GM23338 (cell line): ENCODE measurements around the gene PCSK5. TPM values are rescaled to one million over a fixed set of nuclear protein-coding genes. Genes with fewer than 3 reads are reported as not detected.

Source experiments
- ATAC-seq: fragments of 200-7000 bp; cut with Tn5 transposase; 3 replicates; pipeline ENCODE4 v1.9.1; 2020
- DNase-seq: peaks from one replicate; pipeline ENCODE4 v3.0.0-alpha.2; 2015; ENCODE audit warnings: low spot score
- H2AFZ ChIP-seq: fragments of 200-600 bp; sonication (generic); 2 replicates; pipeline ENCODE4 v1.8.0; 2016; ENCODE audit warnings: antibody characterized with exemption, mild to moderate bottlenecking, moderate library complexity
- H3F3A ChIP-seq: fragments of 200-600 bp; sonication (generic); replicated peaks from 2 replicates; pipeline ENCODE4 v1.8.0; 2017; ENCODE audit warnings: antibody characterized with exemption, mixed run types, low read depth
- H3K27ac ChIP-seq: fragments of 200-600 bp; sonication (generic); 2 replicates; pipeline ENCODE4 v1.6.1; 2016; ENCODE audit warnings: low read depth
- H3K27me3 ChIP-seq: fragments of 200-600 bp; sonication (generic); 2 replicates; pipeline ENCODE4 v1.8.0; 2016; ENCODE audit warnings: mild to moderate bottlenecking, mixed run types, moderate library complexity; ENCODE audit not compliant: insufficient read depth
- H3K36me3 ChIP-seq: fragments of 200-600 bp; sonication (generic); 2 replicates; pipeline ENCODE4 v1.8.0; 2016; ENCODE audit warnings: mild to moderate bottlenecking; ENCODE audit not compliant: insufficient read depth
- H3K4me1 ChIP-seq: fragments of 200-600 bp; sonication (generic); 2 replicates; pipeline ENCODE4 v1.8.0; 2016; ENCODE audit warnings: mild to moderate bottlenecking, moderate library complexity; ENCODE audit not compliant: insufficient read depth
- H3K4me2 ChIP-seq: fragments of 200-600 bp; sonication (generic); 2 replicates; pipeline ENCODE4 v1.7.1; 2017; ENCODE audit warnings: mixed run types
- H3K4me3 ChIP-seq: fragments of 200-600 bp; sonication (generic); 2 replicates; pipeline ENCODE4 v1.6.1; 2016; ENCODE audit warnings: mixed run types
- H3K79me2 ChIP-seq: fragments of 200-600 bp; sonication (generic); replicated peaks from 2 replicates; pipeline ENCODE4 v1.8.0; 2017; ENCODE audit warnings: mild to moderate bottlenecking; ENCODE audit not compliant: insufficient read depth
- H3K9me2 ChIP-seq: fragments of 200-600 bp; sonication (generic); 2 replicates; pipeline ENCODE4 v1.8.0; 2017; ENCODE audit not compliant: insufficient read depth
- H4K20me1 ChIP-seq: fragments of 200-600 bp; sonication (generic); replicated peaks from 2 replicates; pipeline ENCODE4 v1.8.0; 2017; ENCODE audit warnings: mild to moderate bottlenecking; ENCODE audit not compliant: insufficient read depth
- H3K27ac Mint-ChIP-seq: 2 replicates; pipeline ENCODE4 v1.8.0; 2020; ENCODE audit warnings: inconsistent platforms, mild to moderate bottlenecking, moderate library complexity, mixed read lengths
- H3K27me3 Mint-ChIP-seq: 3 replicates; pipeline ENCODE4 v1.8.0; 2022; ENCODE audit warnings: low read depth, mild to moderate bottlenecking, moderate library complexity, mixed read lengths, inconsistent platforms; ENCODE audit not compliant: insufficient read depth, poor library complexity
- H3K36me3 Mint-ChIP-seq: 3 replicates; pipeline ENCODE4 v1.8.0; 2021; ENCODE audit warnings: low read depth, mild to moderate bottlenecking, inconsistent platforms, moderate library complexity, mixed read lengths
- H3K4me1 Mint-ChIP-seq: 3 replicates; pipeline ENCODE4 v1.8.0; 2020; ENCODE audit warnings: mild to moderate bottlenecking, inconsistent platforms, mixed read lengths
- H3K4me3 Mint-ChIP-seq: 3 replicates; pipeline ENCODE4 v1.8.0; 2021; ENCODE audit warnings: moderate library complexity, mild to moderate bottlenecking, inconsistent platforms, mixed read lengths
- H3K9me3 Mint-ChIP-seq: 3 replicates; pipeline ENCODE4 v1.8.0; 2020; ENCODE audit warnings: moderate library complexity, mild to moderate bottlenecking, inconsistent platforms, mixed read lengths
- CREB1 ChIP-seq: fragments of 250-450 bp; sonication (Bioruptor Pico); IDR thresholded peaks from 2 replicates; pipeline ENCODE4 v1.5.0; 2020; ENCODE audit warnings: low read depth, mild to moderate bottlenecking, moderate library complexity
- EZH2 ChIP-seq: fragments of 200-600 bp; sonication (generic); IDR thresholded peaks from one replicate; pipeline ENCODE4 v1.8.0; 2017; ENCODE audit warnings: antibody characterized with exemption, mild to moderate bottlenecking, low read depth; ENCODE audit not compliant: unreplicated experiment
- EZH2phosphoT487 ChIP-seq: fragments of 200-600 bp; sonication (generic); IDR thresholded peaks from one replicate; pipeline ENCODE4 v1.8.1; 2018; ENCODE audit warnings: antibody characterized with exemption; ENCODE audit not compliant: unreplicated experiment
- JUNB ChIP-seq: IDR thresholded peaks from one replicate; pipeline ENCODE4 v1.6.1; 2016; ENCODE audit warnings: antibody characterized with exemption; ENCODE audit not compliant: unreplicated experiment
- NANOG ChIP-seq: IDR thresholded peaks from 2 replicates; pipeline ENCODE4 v1.6.1; 2016; ENCODE audit warnings: antibody characterized with exemption, borderline replicate concordance
- POLR2AphosphoS5 ChIP-seq: IDR thresholded peaks from 2 replicates; pipeline ENCODE4 v1.6.1; 2016; ENCODE audit warnings: antibody characterized with exemption, low read depth
- STAT1 ChIP-seq: IDR thresholded peaks from one replicate; pipeline ENCODE4 v1.6.1; 2016; ENCODE audit warnings: antibody characterized with exemption; ENCODE audit not compliant: unreplicated experiment
- ZNF114 ChIP-seq: fragments of 250-450 bp; sonication (Bioruptor Pico); IDR thresholded peaks from 2 replicates; pipeline ENCODE4 v1.5.0; 2020; ENCODE audit warnings: mild to moderate bottlenecking, moderate library complexity
- ZNF331 ChIP-seq: fragments of 250-450 bp; sonication (Bioruptor Pico); IDR thresholded peaks from 2 replicates; pipeline ENCODE4 v1.5.0; 2020; ENCODE audit warnings: low read depth, mild to moderate bottlenecking, moderate library complexity
- polyA plus RNA-seq: library from polyadenylated mRNA; unstranded; fragments of >200 nt; fragmentation: Nextera tagmentation; extraction: Ambion mirVana; gene quantifications from 2 replicates; pipeline ENCODE4 v1.2.1, GENCODE V29; 2016
- total RNA-seq: library from RNA; depleted of rRNA; stranded (reverse); fragments of >200 nt; shearing (Covaris generic); gene quantifications from 2 replicates; pipeline ENCODE4 v1.2.3, GENCODE V29; 2014
- TF ChIP-seq, protein P1 (sequence below): IDR thresholded peaks from 2 replicates; pipeline ENCODE4 v1.6.1; 2016; ENCODE audit warnings: antibody characterized with exemption
- TF ChIP-seq, protein P2 (sequence below), 2 experiments: fragments of 200-600 bp in 1 of 2; sonication (generic) in 1 of 2; conservative IDR thresholded peaks; 2 replicates each; pipeline versions ENCODE4 v1.5.1 to v1.6.1; 2016 to 2017; ENCODE audit warnings: antibody characterized with exemption in 2 of 2, low read depth in 2 of 2, mild to moderate bottlenecking in 2 of 2, moderate library complexity in 1 of 2
- TF ChIP-seq, protein P3 (sequence below): fragments of 250-450 bp; sonication (Bioruptor Pico); IDR thresholded peaks from 2 replicates; pipeline ENCODE4 v1.5.0; 2020; ENCODE audit warnings: mild to moderate bottlenecking, moderate library complexity
- TF ChIP-seq, protein P4 (sequence below): IDR thresholded peaks from one replicate; pipeline ENCODE4 v1.6.1; 2018; ENCODE audit warnings: antibody characterized with exemption; ENCODE audit not compliant: unreplicated experiment

PCSK5 gene
- total and polyA plus RNA-seq, 2 experiments from 2014 or later = 12.3 to 34.8 TPM

DNA sequence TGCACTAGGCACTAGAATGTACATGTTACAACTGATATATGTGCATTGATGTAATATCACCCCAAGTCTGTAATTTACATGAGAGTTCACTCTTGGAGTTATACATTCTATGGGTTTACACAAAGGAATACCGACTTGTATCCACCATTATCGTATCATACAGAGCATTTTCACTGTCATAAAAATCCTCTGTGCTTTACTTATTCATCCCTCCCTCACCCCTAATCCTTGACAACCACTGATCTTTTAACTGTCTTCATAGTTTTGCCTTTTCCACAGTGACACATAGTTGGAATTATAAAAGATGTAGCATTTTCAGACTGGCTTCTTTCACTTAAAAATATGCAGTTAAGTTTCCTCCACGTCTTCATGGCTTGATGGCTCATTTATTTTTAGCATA, 514.9 kb downstream of the PCSK5 start:
- Mint-ChIP-seq H3K4me1 (peaks cover 4% of the 10 kb centered on the region; the same call in 2 of the 3 replicates), H3K9me3 (no peaks in the 10 kb centered on the region), H3K36me3 (no peaks in the 10 kb centered on the region), H3K27me3 (peaks cover 3% of the 10 kb centered on the region), H3K27ac (no peak overlapping the region), H3K4me3 (no peak overlapping the region)
- Histone ChIP-seq H2AFZ (no peak overlapping the region), H3K4me3 (no peak overlapping the region), H3K27me3 (no peaks in the 10 kb centered on the region), H3K27ac (no peak overlapping the region), H3K9me2 (no peaks in the 10 kb centered on the region), H3K36me3 (no peaks in the 10 kb centered on the region), H3F3A (no peaks in the 10 kb centered on the region), H3K4me2 (no peak overlapping the region), H3K79me2 (no peaks in the 10 kb centered on the region), H4K20me1 (no peaks in the 10 kb centered on the region), H3K4me1 (no peaks in the 10 kb centered on the region)
- DNase-seq (no peak), ATAC-seq (no peak)
- TF ChIP-seq, protein P1, sequence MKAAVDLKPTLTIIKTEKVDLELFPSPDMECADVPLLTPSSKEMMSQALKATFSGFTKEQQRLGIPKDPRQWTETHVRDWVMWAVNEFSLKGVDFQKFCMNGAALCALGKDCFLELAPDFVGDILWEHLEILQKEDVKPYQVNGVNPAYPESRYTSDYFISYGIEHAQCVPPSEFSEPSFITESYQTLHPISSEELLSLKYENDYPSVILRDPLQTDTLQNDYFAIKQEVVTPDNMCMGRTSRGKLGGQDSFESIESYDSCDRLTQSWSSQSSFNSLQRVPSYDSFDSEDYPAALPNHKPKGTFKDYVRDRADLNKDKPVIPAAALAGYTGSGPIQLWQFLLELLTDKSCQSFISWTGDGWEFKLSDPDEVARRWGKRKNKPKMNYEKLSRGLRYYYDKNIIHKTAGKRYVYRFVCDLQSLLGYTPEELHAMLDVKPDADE = no peak
- TF ChIP-seq, protein P2, sequence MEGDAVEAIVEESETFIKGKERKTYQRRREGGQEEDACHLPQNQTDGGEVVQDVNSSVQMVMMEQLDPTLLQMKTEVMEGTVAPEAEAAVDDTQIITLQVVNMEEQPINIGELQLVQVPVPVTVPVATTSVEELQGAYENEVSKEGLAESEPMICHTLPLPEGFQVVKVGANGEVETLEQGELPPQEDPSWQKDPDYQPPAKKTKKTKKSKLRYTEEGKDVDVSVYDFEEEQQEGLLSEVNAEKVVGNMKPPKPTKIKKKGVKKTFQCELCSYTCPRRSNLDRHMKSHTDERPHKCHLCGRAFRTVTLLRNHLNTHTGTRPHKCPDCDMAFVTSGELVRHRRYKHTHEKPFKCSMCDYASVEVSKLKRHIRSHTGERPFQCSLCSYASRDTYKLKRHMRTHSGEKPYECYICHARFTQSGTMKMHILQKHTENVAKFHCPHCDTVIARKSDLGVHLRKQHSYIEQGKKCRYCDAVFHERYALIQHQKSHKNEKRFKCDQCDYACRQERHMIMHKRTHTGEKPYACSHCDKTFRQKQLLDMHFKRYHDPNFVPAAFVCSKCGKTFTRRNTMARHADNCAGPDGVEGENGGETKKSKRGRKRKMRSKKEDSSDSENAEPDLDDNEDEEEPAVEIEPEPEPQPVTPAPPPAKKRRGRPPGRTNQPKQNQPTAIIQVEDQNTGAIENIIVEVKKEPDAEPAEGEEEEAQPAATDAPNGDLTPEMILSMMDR (conservative IDR thresholded peaks at IDR 0.05; ENCODE audit: low read depth in 2 of 2) = no peak
- TF ChIP-seq, protein P3, sequence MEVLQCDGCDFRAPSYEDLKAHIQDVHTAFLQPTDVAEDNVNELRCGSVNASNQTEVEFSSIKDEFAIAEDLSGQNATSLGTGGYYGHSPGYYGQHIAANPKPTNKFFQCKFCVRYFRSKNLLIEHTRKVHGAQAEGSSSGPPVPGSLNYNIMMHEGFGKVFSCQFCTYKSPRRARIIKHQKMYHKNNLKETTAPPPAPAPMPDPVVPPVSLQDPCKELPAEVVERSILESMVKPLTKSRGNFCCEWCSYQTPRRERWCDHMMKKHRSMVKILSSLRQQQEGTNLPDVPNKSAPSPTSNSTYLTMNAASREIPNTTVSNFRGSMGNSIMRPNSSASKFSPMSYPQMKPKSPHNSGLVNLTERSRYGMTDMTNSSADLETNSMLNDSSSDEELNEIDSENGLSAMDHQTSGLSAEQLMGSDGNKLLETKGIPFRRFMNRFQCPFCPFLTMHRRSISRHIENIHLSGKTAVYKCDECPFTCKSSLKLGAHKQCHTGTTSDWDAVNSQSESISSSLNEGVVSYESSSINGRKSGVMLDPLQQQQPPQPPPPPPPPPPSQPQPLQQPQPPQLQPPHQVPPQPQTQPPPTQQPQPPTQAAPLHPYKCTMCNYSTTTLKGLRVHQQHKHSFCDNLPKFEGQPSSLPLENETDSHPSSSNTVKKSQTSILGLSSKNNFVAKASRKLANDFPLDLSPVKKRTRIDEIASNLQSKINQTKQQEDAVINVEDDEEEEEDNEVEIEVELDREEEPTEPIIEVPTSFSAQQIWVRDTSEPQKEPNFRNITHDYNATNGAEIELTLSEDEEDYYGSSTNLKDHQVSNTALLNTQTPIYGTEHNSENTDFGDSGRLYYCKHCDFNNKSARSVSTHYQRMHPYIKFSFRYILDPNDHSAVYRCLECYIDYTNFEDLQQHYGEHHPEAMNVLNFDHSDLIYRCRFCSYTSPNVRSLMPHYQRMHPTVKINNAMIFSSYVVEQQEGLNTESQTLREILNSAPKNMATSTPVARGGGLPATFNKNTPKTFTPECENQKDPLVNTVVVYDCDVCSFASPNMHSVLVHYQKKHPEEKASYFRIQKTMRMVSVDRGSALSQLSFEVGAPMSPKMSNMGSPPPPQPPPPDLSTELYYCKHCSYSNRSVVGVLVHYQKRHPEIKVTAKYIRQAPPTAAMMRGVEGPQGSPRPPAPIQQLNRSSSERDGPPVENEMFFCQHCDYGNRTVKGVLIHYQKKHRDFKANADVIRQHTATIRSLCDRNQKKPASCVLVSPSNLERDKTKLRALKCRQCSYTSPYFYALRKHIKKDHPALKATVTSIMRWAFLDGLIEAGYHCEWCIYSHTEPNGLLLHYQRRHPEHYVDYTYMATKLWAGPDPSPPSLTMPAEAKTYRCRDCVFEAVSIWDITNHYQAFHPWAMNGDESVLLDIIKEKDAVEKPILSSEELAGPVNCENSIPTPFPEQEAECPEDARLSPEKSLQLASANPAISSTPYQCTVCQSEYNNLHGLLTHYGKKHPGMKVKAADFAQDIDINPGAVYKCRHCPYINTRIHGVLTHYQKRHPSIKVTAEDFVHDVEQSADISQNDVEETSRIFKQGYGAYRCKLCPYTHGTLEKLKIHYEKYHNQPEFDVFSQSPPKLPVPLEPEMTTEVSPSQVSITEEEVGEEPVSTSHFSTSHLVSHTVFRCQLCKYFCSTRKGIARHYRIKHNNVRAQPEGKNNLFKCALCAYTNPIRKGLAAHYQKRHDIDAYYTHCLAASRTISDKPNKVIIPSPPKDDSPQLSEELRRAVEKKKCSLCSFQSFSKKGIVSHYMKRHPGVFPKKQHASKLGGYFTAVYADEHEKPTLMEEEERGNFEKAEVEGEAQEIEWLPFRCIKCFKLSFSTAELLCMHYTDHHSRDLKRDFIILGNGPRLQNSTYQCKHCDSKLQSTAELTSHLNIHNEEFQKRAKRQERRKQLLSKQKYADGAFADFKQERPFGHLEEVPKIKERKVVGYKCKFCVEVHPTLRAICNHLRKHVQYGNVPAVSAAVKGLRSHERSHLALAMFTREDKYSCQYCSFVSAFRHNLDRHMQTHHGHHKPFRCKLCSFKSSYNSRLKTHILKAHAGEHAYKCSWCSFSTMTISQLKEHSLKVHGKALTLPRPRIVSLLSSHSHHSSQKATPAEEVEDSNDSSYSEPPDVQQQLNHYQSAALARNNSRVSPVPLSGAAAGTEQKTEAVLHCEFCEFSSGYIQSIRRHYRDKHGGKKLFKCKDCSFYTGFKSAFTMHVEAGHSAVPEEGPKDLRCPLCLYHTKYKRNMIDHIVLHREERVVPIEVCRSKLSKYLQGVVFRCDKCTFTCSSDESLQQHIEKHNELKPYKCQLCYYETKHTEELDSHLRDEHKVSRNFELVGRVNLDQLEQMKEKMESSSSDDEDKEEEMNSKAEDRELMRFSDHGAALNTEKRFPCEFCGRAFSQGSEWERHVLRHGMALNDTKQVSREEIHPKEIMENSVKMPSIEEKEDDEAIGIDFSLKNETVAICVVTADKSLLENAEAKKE (CRISPR knock-in tag) = no peak
- no peak for TF ChIP-seq ZNF114 (CRISPR knock-in tag)
- no peak for TF ChIP-seq CREB1 (CRISPR knock-in tag)
- TF ChIP-seq EZH2 = no peak
- TF ChIP-seq ZNF331 (CRISPR knock-in tag) = no peak
- TF ChIP-seq NANOG = no peak
- TF ChIP-seq POLR2AphosphoS5 = no peak
- TF ChIP-seq JUNB = no peak
- no peak for TF ChIP-seq STAT1
- TF ChIP-seq EZH2phosphoT487 = no peak
- TF ChIP-seq, protein P4, sequence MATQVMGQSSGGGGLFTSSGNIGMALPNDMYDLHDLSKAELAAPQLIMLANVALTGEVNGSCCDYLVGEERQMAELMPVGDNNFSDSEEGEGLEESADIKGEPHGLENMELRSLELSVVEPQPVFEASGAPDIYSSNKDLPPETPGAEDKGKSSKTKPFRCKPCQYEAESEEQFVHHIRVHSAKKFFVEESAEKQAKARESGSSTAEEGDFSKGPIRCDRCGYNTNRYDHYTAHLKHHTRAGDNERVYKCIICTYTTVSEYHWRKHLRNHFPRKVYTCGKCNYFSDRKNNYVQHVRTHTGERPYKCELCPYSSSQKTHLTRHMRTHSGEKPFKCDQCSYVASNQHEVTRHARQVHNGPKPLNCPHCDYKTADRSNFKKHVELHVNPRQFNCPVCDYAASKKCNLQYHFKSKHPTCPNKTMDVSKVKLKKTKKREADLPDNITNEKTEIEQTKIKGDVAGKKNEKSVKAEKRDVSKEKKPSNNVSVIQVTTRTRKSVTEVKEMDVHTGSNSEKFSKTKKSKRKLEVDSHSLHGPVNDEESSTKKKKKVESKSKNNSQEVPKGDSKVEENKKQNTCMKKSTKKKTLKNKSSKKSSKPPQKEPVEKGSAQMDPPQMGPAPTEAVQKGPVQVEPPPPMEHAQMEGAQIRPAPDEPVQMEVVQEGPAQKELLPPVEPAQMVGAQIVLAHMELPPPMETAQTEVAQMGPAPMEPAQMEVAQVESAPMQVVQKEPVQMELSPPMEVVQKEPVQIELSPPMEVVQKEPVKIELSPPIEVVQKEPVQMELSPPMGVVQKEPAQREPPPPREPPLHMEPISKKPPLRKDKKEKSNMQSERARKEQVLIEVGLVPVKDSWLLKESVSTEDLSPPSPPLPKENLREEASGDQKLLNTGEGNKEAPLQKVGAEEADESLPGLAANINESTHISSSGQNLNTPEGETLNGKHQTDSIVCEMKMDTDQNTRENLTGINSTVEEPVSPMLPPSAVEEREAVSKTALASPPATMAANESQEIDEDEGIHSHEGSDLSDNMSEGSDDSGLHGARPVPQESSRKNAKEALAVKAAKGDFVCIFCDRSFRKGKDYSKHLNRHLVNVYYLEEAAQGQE = no peak
